H9 (cell line): ENCODE data around the gene ZSCAN5A. TPM values are rescaled to one million over a fixed set of nuclear protein-coding genes. Genes with fewer than 3 reads are reported as not detected.

Source experiments
- DNase-seq: peaks from one replicate; pipeline ENCODE4 v3.0.0-alpha.2; 2017
- H2AFZ ChIP-seq: one replicate; pipeline ENCODE4 v1.6.1; 2013; ENCODE audit warnings: mild to moderate bottlenecking, low read length, control low read depth, moderate library complexity
- H2AK5ac ChIP-seq: 2 replicates; pipeline ENCODE4 v1.6.1; 2013; ENCODE audit warnings: low read length, control low read depth, mixed read lengths; ENCODE audit not compliant: insufficient read length
- H2BK120ac ChIP-seq: one replicate; pipeline ENCODE4 v1.6.1; 2013; ENCODE audit warnings: low read depth, mild to moderate bottlenecking, low read length, control low read depth, inconsistent platforms; ENCODE audit not compliant: poor library complexity, severe bottlenecking
- H2BK12ac ChIP-seq: 2 replicates; pipeline ENCODE4 v1.6.1; 2013; ENCODE audit warnings: low read length, control low read depth, mixed read lengths, low read depth; ENCODE audit not compliant: insufficient read length
- H2BK15ac ChIP-seq: 2 replicates; pipeline ENCODE4 v1.6.1; 2013; ENCODE audit warnings: low read depth, low read length, control low read depth
- H2BK20ac ChIP-seq: one replicate; pipeline ENCODE4 v1.6.1; 2013; ENCODE audit warnings: low read depth, mild to moderate bottlenecking, low read length, control low read depth, inconsistent platforms; ENCODE audit not compliant: poor library complexity, severe bottlenecking
- H2BK5ac ChIP-seq: 2 replicates; pipeline ENCODE4 v1.6.1; 2013; ENCODE audit warnings: low read length, control low read depth, mixed read lengths; ENCODE audit not compliant: insufficient read length
- H3K14ac ChIP-seq: 2 replicates; pipeline ENCODE4 v1.6.1; 2013; ENCODE audit warnings: low read length, control low read depth; ENCODE audit not compliant: insufficient read depth
- H3K18ac ChIP-seq: 2 replicates; pipeline ENCODE4 v1.6.1; 2013; ENCODE audit warnings: low read depth, mild to moderate bottlenecking, mixed read lengths, low read length, control low read depth; ENCODE audit not compliant: insufficient read length
- H3K23ac ChIP-seq: 2 replicates; pipeline ENCODE4 v1.6.1; 2013; ENCODE audit warnings: low read length, control low read depth, mixed read lengths, low read depth; ENCODE audit not compliant: insufficient read length
- H3K23me2 ChIP-seq: 2 replicates; pipeline ENCODE4 v1.6.1; 2013; ENCODE audit warnings: low read depth, mild to moderate bottlenecking, mixed read lengths, low read length, control low read depth; ENCODE audit not compliant: insufficient read length, poor library complexity, severe bottlenecking
- H3K27ac ChIP-seq: 2 replicates; pipeline ENCODE4 v1.5.1; 2013; ENCODE audit warnings: low read length, control low read depth, mixed read lengths, low read depth; ENCODE audit not compliant: insufficient read length
- H3K27me3 ChIP-seq: 2 replicates; pipeline ENCODE4 v1.6.1; 2013; ENCODE audit warnings: low read length, control low read depth, inconsistent platforms; ENCODE audit not compliant: insufficient read depth
- H3K4ac ChIP-seq: 2 replicates; pipeline ENCODE4 v1.6.1; 2013; ENCODE audit warnings: low read depth, mild to moderate bottlenecking, control low read depth, inconsistent platforms, low read length, moderate library complexity
- H3K4me1 ChIP-seq: 2 replicates; pipeline ENCODE4 v1.6.1; 2013; ENCODE audit warnings: low read length, control low read depth, inconsistent platforms; ENCODE audit not compliant: insufficient read depth
- H3K4me2 ChIP-seq: 2 replicates; pipeline ENCODE4 v1.6.1; 2013; ENCODE audit warnings: low read length, control low read depth, mixed read lengths; ENCODE audit not compliant: insufficient read length, insufficient read depth
- H3K56ac ChIP-seq: 2 replicates; pipeline ENCODE4 v1.6.1; 2013; ENCODE audit warnings: low read depth, mild to moderate bottlenecking, mixed read lengths, low read length, control low read depth; ENCODE audit not compliant: insufficient read length
- H3K79me1 ChIP-seq: 2 replicates; pipeline ENCODE4 v1.6.1; 2013; ENCODE audit warnings: low read depth, mild to moderate bottlenecking, moderate library complexity, low read length, control low read depth, inconsistent platforms; ENCODE audit not compliant: insufficient read depth, poor library complexity, severe bottlenecking
- H3K79me2 ChIP-seq: 2 replicates; pipeline ENCODE4 v1.6.1; 2013; ENCODE audit warnings: low read length, control low read depth, inconsistent platforms; ENCODE audit not compliant: insufficient read depth
- H3K9ac ChIP-seq: 2 replicates; pipeline ENCODE4 v1.6.1; 2013; ENCODE audit warnings: low read length, control low read depth, mixed read lengths; ENCODE audit not compliant: insufficient read length; ENCODE audit errors: extremely low read depth
- H3K9me3 ChIP-seq: one replicate; pipeline ENCODE4 v1.6.1; 2013; ENCODE audit warnings: low read depth, low read length, inconsistent platforms; ENCODE audit not compliant: control insufficient read depth
- H3T11ph ChIP-seq: one replicate; pipeline ENCODE4 v1.6.1; 2013; ENCODE audit warnings: mild to moderate bottlenecking, low read length, control low read depth, inconsistent platforms
- H4K20me1 ChIP-seq: one replicate; pipeline ENCODE4 v1.6.1; 2013; ENCODE audit not compliant: control insufficient read depth, insufficient read length, insufficient read depth
- H4K5ac ChIP-seq: 2 replicates; pipeline ENCODE4 v1.6.1; 2013; ENCODE audit warnings: low read depth, mild to moderate bottlenecking, mixed read lengths, low read length, control low read depth; ENCODE audit not compliant: insufficient read length
- H4K8ac ChIP-seq: replicated peaks from 2 replicates; pipeline ENCODE4 v1.6.1; 2013; ENCODE audit warnings: low read length, control low read depth, mixed read lengths, low read depth; ENCODE audit not compliant: insufficient read length
- H4K91ac ChIP-seq: 2 replicates; pipeline ENCODE4 v1.6.1; 2013; ENCODE audit warnings: low read depth, mild to moderate bottlenecking, moderate library complexity, mixed read lengths, low read length, control low read depth; ENCODE audit not compliant: insufficient read length
- H3K27ac Mint-ChIP-seq, 3 experiments: 2 replicates in 2 of 3; 3 replicates in 1 of 3; pipeline ENCODE4 v1.8.0; 2020 to 2021; ENCODE audit warnings: mixed read lengths in 3 of 3, mild to moderate bottlenecking in 1 of 3, moderate library complexity in 1 of 3
- H3K27me3 Mint-ChIP-seq: 2 replicates; pipeline ENCODE4 v1.8.0; 2021; ENCODE audit warnings: low read depth, mild to moderate bottlenecking, moderate library complexity, mixed read lengths
- H3K36me3 Mint-ChIP-seq, 3 experiments: 2 replicates in 2 of 3; 3 replicates in 1 of 3; pipeline ENCODE4 v1.8.0; 2020 to 2021; ENCODE audit warnings: low read depth in 3 of 3, mixed read lengths in 3 of 3; ENCODE audit not compliant: insufficient read depth in 1 of 3
- H3K4me1 Mint-ChIP-seq, 2 experiments: 2 replicates each; pipeline ENCODE4 v1.8.0; 2020; ENCODE audit warnings: mixed read lengths in 2 of 2
- H3K4me3 Mint-ChIP-seq, 2 experiments: 2 replicates in 1 of 2; 3 replicates in 1 of 2; pipeline ENCODE4 v1.8.0; 2020 to 2021; ENCODE audit warnings: mild to moderate bottlenecking in 2 of 2, mixed read lengths in 2 of 2, moderate library complexity in 1 of 2
- H3K9me3 Mint-ChIP-seq, 2 experiments: 2 replicates in 1 of 2; 3 replicates in 1 of 2; pipeline ENCODE4 v1.8.0; 2020; ENCODE audit warnings: mild to moderate bottlenecking in 2 of 2, mixed read lengths in 2 of 2, moderate library complexity in 1 of 2
- CTCF ChIP-seq: fragments of 200-600 bp; sonication (generic); conservative IDR thresholded peaks from 3 replicates; pipeline ENCODE4 v1.8.0; 2021; ENCODE audit warnings: antibody characterized with exemption, mild to moderate bottlenecking
- total RNA-seq: library from RNA; stranded (reverse); gene quantifications from 2 replicates; pipeline ENCODE4 v1.2.1, GENCODE V29; 2021

The ZSCAN5A gene
- total RNA-seq, 1 experiment from 2014 or later = 12.5 TPM

- no peak overlapping the region for H3K4me3 Mint-ChIP-seq
- peaks cover 0 to 5% (median 0%) of the 10 kb centered on the region in 3 experiments; a peak in 2 of 7 replicates for H3K36me3 Mint-ChIP-seq
- Histone ChIP-seq H3K9me3 (peaks cover 11% of the 10 kb centered on the region), H2BK5ac (no peak overlapping the region), H3K27me3 (no peaks in the 10 kb centered on the region), H3T11ph (no peak overlapping the region), H2BK120ac (no peak overlapping the region), H4K8ac (no peak overlapping the region), H2AK5ac (no peak overlapping the region), H3K14ac (no peak overlapping the region), H3K4me2 (no peak overlapping the region), H2BK12ac (no peak overlapping the region), H3K23me2 (no peaks in the 10 kb centered on the region), H3K56ac (no peak overlapping the region), H4K20me1 (no peaks in the 10 kb centered on the region), H2BK15ac (no peak overlapping the region), H2BK20ac (no peak overlapping the region), H3K79me2 (no peaks in the 10 kb centered on the region), H4K5ac (no peak overlapping the region), H3K18ac (no peak overlapping the region), H3K23ac (no peak overlapping the region), H2AFZ (no peak overlapping the region), H3K79me1 (no peaks in the 10 kb centered on the region), H3K27ac (no peak overlapping the region), H3K9ac (no peak overlapping the region), H3K4ac (no peak overlapping the region), H4K91ac (no peak overlapping the region), H3K4me1 (no peaks in the 10 kb centered on the region)
- H3K4me1 Mint-ChIP-seq = no peaks in the 10 kb centered on the region
- H3K9me3 Mint-ChIP-seq = peaks cover 64 to 74% of the 10 kb centered on the region in 2 experiments
- no peak overlapping the region for H3K27ac Mint-ChIP-seq
- DNase-seq = no peak
- no peak for TF ChIP-seq CTCF
- H3K27me3 Mint-ChIP-seq = no peaks in the 10 kb centered on the region; the same call in 1 of the 2 replicates
Measured at GRCh38 chr19:56332695-56333094, 18.1 kb upstream of the ZSCAN5A start.
